ENCODE results near the gene ARHGAP28. TPM values are rescaled to one million over a fixed set of nuclear protein-coding genes. Genes with fewer than 3 reads are reported as not detected.

Gene ARHGAP28
- polyA plus RNA-seq, 1 of the 3 experiments (the other 2 are of a cell fraction): 0.99 TPM

GRCh38 chr18:6757931-6758330 is 28.4 kb downstream of the ARHGAP28 start:
- POLR2A ChIA-PET: no interaction called here
- Histone ChIP-seq H3K9me2 (no peaks in the 10 kb centered on the region), H3K27ac (ENCODE audit: low read depth in 2 of 2, low read length in 1 of 2) (no peak overlapping the region), H3K9ac (no peak overlapping the region), H3K4me1 (ENCODE audit: control insufficient read depth in 1 of 2, insufficient read depth in 2 of 2, low read depth in 1 of 2, low read length in 1 of 2) (no peaks in the 10 kb centered on the region), H3K4me3 (ENCODE audit: low read depth in 2 of 2, low read length in 1 of 2) (no peak overlapping the region), H3F3A (replicated peaks; ENCODE audit: insufficient read depth) (no peaks in the 10 kb centered on the region), H2AFZ (ENCODE audit: low read depth) (no peak overlapping the region), H3K4me2 (no peak overlapping the region), H3K9me3 (no peaks in the 10 kb centered on the region), H3K79me2 (ENCODE audit: insufficient read depth) (no peaks in the 10 kb centered on the region), H3K36me3 (replicated peaks in 1 of 2; ENCODE audit: control insufficient read depth in 1 of 2, insufficient read depth in 2 of 2, low read length in 1 of 2) (no peaks in the 10 kb centered on the region), H3K27me3 (ENCODE audit: insufficient read depth) (no peaks in the 10 kb centered on the region), H4K20me1 (ENCODE audit: insufficient read depth) (no peaks in the 10 kb centered on the region)
- no peak for TF ChIP-seq CTCF (IDR thresholded peaks at IDR 0.05)
- TF ChIP-seq EZH2phosphoT487 (IDR thresholded peaks at IDR 0.05; ENCODE audit: borderline replicate concordance, low read depth): no peak
- no peak for TF ChIP-seq EP300 (IDR thresholded peaks at IDR 0.05; ENCODE audit: borderline replicate concordance in 1 of 2, low read depth in 1 of 2, low read length in 1 of 2)
- no peak for TF ChIP-seq ELF1 (IDR thresholded peaks at IDR 0.05)
- no peak for TF ChIP-seq CHD2 (IDR thresholded peaks at IDR 0.05; ENCODE audit: low read length, partially characterized antibody)
- TF ChIP-seq ZBTB33 (IDR thresholded peaks at IDR 0.05; ENCODE audit: borderline replicate concordance, low read depth): no peak
- no peak for TF ChIP-seq GATA2 (CRISPR knock-in tag; IDR thresholded peaks at IDR 0.05)
- TF ChIP-seq FOSL2 (IDR thresholded peaks at IDR 0.05; ENCODE audit: borderline replicate concordance, low read depth): no peak
- TF ChIP-seq RFX5 (IDR thresholded peaks at IDR 0.05; ENCODE audit: low read length): no peak
- TF ChIP-seq RCOR1 (IDR thresholded peaks at IDR 0.05; ENCODE audit: low read length): no peak
- TF ChIP-seq NFIC (IDR thresholded peaks at IDR 0.05; ENCODE audit: borderline replicate concordance): no peak
- no peak for TF ChIP-seq NRF1 (IDR thresholded peaks at IDR 0.05; ENCODE audit: low read depth, low read length)
- TF ChIP-seq POLR2AphosphoS5 (IDR thresholded peaks at IDR 0.05; ENCODE audit: low read depth, low read length): no peak
- TF ChIP-seq SMC3 (IDR thresholded peaks at IDR 0.05; ENCODE audit: low read depth, low read length): no peak
- TF ChIP-seq USF1 (IDR thresholded peaks at IDR 0.05; ENCODE audit: borderline replicate concordance, low read depth): no peak
- TF ChIP-seq TEAD4 (IDR thresholded peaks at IDR 0.05; ENCODE audit: borderline replicate concordance, insufficient read depth): no peak
- no peak for TF ChIP-seq YY1 (IDR thresholded peaks at IDR 0.05; ENCODE audit: low read depth)
- CTCF ChIA-PET: interaction anchor here (1.1 to 1.9 kb wide), 2 partner anchors 11 to 215 kb away, joined by 3 to 7 read pairs; no protein-coding TSS in a partner anchor
- no peak for DNase-seq
- WGBS (ENCODE audit: low lambda C conversion rate): 82% methylated on average over 4 of the region's 4 CpGs
